K562 (cell line): ENCODE results near the gene STK11. TPM values are rescaled to one million over a fixed set of nuclear protein-coding genes. Genes with fewer than 3 reads are reported as not detected.

Experiments
- EZH2 ChIP-seq: IDR thresholded peaks from 2 replicates; pipeline ENCODE4 v1.6.1; 2012; ENCODE audit warnings: low read depth, mild to moderate bottlenecking, inconsistent platforms, low read length, borderline replicate concordance
- KLF6 ChIP-seq: fragments of 250-450 bp; sonication (Bioruptor Pico); IDR thresholded peaks from 2 replicates; pipeline ENCODE4 v1.4.0; 2020; ENCODE audit warnings: mild to moderate bottlenecking, moderate library complexity, borderline replicate concordance
- MCM5 ChIP-seq: fragments of 450-650 bp; IDR thresholded peaks from 2 replicates; pipeline ENCODE4 v1.6.1; 2016; ENCODE audit warnings: low read depth
- POLR2B ChIP-seq: fragments of 450-650 bp; IDR thresholded peaks from 2 replicates; pipeline ENCODE4 v1.6.1; 2018; ENCODE audit warnings: low read depth; ENCODE audit not compliant: partially characterized antibody
- PPARD ChIP-seq: fragments of 250-450 bp; sonication (Bioruptor Pico); IDR thresholded peaks from 2 replicates; pipeline ENCODE4 v1.8.0; 2022; ENCODE audit warnings: inconsistent platforms, mild to moderate bottlenecking, moderate library complexity
- PTTG1 ChIP-seq: fragments of 450-650 bp; IDR thresholded peaks from 2 replicates; pipeline ENCODE4 v1.6.1; 2016; ENCODE audit warnings: low read depth, mild to moderate bottlenecking, missing genetic modification characterization, missing compliant biosample characterization
- SOX6 ChIP-seq: fragments of 450-650 bp; IDR thresholded peaks from 2 replicates; pipeline ENCODE4 v1.6.1; 2014; ENCODE audit warnings: mild to moderate bottlenecking
- SREBF2 ChIP-seq: sonication (generic); formaldehyde crosslinking; IDR thresholded peaks from 2 replicates; pipeline ENCODE4 v1.4.0; 2020; ENCODE audit warnings: mild to moderate bottlenecking, missing genetic modification reagents
- TCF7 ChIP-seq: sonication (generic); IDR thresholded peaks from 2 replicates; pipeline ENCODE4 v1.6.1; 2016; ENCODE audit warnings: antibody characterized with exemption, borderline replicate concordance
- THAP12 ChIP-seq: fragments of 250-450 bp; sonication (Bioruptor Pico); IDR thresholded peaks from 2 replicates; pipeline ENCODE4 v1.9.0; 2021; ENCODE audit warnings: mild to moderate bottlenecking, inconsistent platforms
- ZNF24 ChIP-seq: fragments of 450-650 bp; IDR thresholded peaks from 2 replicates; pipeline ENCODE4 v1.6.1; 2016
- ZNF398 ChIP-seq: fragments of 250-450 bp; sonication (Bioruptor Pico); IDR thresholded peaks from 2 replicates; pipeline ENCODE4 v1.8.0; 2021; ENCODE audit warnings: moderate library complexity, mild to moderate bottlenecking, inconsistent platforms
- ZNF407 ChIP-seq: fragments of 450-650 bp; IDR thresholded peaks from 2 replicates; pipeline ENCODE4 v1.6.1; 2016; ENCODE audit warnings: low read depth
- ZNF780A ChIP-seq: fragments of 250-450 bp; sonication (Bioruptor Pico); IDR thresholded peaks from 2 replicates; pipeline ENCODE4 v1.5.0; 2021; ENCODE audit warnings: mild to moderate bottlenecking
- polyA plus RNA-seq, 8 experiments: library from polyadenylated mRNA; depleted of rRNA in 4 of 8; stranded (reverse) in 5 of 8; unstranded in 3 of 8; fragments of >200 nt; fragmentation: Nextera tagmentation in 2 of 8; fragmentation: Illumina TruSeq in 1 of 8; extraction: Ambion mirVana in 2 of 8; extraction: Trizol in 1 of 8; gene quantifications; 2 replicates each; pipeline versions ENCODE4 v1.2.1 to v1.2.3, GENCODE V29; 2011 to 2014; ENCODE audit warnings: inconsistent platforms in 1 of 8, missing spikeins in 1 of 8
- total RNA-seq, 7 experiments: library from RNA; depleted of rRNA in 6 of 7; stranded (reverse); fragments of >200 nt in 6 of 7; fragmentation: Illumina TruSeq in 2 of 7; extraction: Trizol in 2 of 7; gene quantifications; 2 replicates each; pipeline versions ENCODE4 v1.2.1 to v1.2.3, GENCODE V29; 2011 to 2021; ENCODE audit warnings: low replicate concordance in 1 of 7

Gene STK11
- total and polyA plus RNA-seq, 9 of the 15 experiments (the other 6 are each of a cell fraction or from before 2014, with no cell fraction given), result 0.15 to 96.5 (median 31.7) TPM

GRCh38 chr19:1275976-1276627, 70.5 kb downstream of the STK11 start (continued):
- TF ChIP-seq ZNF407 (no peak), ZNF780A (no peak), POLR2B (peak; percentile 34), KLF6 (CRISPR knock-in tag) (0 out of 2 replicates have a peak, but pooled peaks have one; percentile 66), ZNF398 (no peak), PTTG1 (tag) (no peak), SOX6 (no peak), TCF7 (no peak), SREBF2 (CRISPR knock-in tag) (no peak), MCM5 (no peak), THAP12 (CRISPR knock-in tag) (no peak; the same call in 1 of the 2 replicates), ZNF24 (no peak), PPARD (CRISPR knock-in tag) (no peak), EZH2 (no peak)
